ENCODE data around the gene NUDT8.

Gene NUDT8

DNA sequence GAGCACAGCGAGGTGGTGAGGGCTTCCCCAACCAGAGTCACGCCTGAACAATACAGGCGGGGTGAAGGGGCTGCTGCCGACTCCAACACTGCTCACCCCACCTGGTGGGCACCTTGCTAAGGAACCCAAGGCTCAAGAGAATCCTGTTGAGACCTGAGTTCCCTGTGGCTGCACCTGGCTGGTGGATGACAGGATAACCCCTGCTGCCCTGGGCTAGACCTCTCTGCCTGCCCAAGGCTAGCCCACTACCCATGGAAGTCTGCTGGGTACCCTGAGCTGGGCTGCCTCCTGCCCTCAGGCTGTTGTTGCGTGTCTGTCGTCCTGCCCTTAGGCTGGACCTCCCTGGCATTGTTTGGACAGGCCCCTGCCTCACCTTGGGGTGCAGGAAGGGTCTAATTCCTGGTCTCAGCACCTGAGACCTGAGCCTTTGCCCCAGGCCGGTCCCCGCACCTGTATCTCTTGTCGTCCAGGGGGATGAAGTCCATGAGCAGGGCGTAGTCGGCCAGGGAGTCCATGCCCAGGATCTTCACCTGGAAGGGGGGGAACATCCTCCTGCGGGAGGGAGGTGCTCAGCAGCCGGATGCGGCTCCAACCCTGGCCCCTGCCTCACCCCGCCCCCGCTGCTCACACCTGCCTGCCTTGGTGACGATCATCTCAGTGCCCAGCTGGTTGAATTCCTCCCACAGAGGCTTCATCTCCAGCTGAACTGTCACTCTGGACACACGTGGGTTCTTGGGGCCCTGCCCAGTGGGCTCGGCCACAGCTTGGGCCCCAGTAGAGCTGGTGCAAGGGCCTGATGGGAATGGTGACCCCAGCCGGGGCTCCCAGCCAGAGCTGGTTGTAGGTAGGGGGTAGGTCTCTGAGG is 4.9 kb upstream of the NUDT8 start:
- no peak overlapping the region for H3K4me3 ChIP-seq (ENCODE audit: control insufficient read depth, low read depth, low read length)
- DNase-seq (ENCODE audit: low read depth) = no peak
- TF ChIP-seq, protein P1, sequence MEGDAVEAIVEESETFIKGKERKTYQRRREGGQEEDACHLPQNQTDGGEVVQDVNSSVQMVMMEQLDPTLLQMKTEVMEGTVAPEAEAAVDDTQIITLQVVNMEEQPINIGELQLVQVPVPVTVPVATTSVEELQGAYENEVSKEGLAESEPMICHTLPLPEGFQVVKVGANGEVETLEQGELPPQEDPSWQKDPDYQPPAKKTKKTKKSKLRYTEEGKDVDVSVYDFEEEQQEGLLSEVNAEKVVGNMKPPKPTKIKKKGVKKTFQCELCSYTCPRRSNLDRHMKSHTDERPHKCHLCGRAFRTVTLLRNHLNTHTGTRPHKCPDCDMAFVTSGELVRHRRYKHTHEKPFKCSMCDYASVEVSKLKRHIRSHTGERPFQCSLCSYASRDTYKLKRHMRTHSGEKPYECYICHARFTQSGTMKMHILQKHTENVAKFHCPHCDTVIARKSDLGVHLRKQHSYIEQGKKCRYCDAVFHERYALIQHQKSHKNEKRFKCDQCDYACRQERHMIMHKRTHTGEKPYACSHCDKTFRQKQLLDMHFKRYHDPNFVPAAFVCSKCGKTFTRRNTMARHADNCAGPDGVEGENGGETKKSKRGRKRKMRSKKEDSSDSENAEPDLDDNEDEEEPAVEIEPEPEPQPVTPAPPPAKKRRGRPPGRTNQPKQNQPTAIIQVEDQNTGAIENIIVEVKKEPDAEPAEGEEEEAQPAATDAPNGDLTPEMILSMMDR (conservative IDR thresholded peaks at IDR 0.05; ENCODE audit: control insufficient read depth, insufficient read depth, low read depth, low read length) = no peak

DNA sequence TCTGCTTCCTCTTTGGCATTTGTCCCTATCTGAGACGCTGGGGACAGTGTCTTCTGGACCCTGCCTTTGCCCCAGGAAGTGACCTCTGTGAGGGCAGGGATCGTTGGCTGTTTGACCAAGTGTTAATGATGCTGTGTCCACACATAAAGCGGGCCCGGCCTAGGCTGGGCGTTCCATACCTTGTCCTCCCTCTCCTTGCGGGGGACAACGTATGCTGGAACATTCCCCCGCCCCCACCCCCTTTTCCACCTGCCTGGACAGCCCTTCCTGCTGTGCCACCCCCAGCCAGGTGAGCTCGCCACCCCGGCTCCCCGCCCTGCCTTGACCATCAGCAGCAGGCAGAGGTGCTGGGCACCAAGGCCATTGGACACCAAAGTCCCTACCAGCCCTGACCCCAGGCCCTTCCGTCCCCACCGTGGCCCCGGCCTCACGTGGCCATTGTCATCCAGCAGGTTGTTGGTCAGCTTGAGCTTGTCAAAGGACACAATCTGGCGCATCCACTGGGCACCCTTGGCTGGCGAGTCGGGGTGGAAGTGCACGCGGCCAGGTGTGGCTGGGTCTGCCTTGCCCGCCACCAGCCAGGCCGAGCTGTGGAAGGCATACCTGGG is 4.1 kb upstream of the NUDT8 start:
- DNase-seq (ENCODE audit: low read depth) = no peak
- TF ChIP-seq, protein P1 (conservative IDR thresholded peaks at IDR 0.05; ENCODE audit: control insufficient read depth, insufficient read depth, low read depth, low read length) = no peak
- H3K4me3 ChIP-seq (ENCODE audit: control insufficient read depth, low read depth, low read length) = no peak overlapping the region

DNA sequence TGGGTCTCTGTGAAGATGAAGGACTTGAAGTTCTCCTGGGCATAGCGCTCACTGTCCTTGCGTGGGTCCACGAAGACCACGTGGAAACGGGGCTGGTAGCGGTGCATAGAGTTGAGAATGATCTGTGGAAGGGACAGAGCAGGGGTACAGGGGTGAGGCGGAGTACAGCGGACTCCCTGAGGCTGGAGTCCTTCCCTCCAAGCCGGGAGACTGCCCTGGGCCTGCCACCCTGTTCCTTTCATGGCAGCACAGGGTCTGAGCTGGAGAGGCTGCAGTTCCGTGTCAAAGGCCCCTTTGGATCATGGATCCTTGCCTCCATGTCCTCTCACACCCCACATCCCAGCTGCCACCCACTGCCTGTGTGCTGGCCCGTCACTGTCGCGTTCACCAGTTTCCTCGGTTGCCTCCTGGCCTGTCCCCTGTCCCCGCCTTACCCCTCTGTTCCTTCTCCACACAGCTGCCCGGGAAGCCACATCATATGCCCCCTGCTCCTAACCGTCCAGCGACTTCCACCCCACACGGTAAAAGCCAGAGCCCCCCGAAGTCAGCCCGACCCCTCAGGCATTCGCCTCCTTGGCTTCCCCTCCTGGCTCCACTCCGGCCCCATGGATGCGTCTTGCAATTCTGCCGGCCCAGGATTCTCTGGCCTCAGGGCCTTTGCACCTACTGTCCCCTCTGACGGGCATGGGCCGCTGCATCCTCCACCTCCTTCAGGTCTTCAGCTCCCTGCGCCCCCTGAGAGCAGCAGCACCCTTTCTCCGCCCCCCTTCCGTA is 3.4 kb upstream of the NUDT8 start:
- no peak overlapping the region for H3K4me3 ChIP-seq (ENCODE audit: control insufficient read depth, low read depth, low read length)
- TF ChIP-seq, protein P1 (conservative IDR thresholded peaks at IDR 0.05; ENCODE audit: control insufficient read depth, insufficient read depth, low read depth, low read length) = no peak
- DNase-seq (ENCODE audit: low read depth) = no peak

DNA sequence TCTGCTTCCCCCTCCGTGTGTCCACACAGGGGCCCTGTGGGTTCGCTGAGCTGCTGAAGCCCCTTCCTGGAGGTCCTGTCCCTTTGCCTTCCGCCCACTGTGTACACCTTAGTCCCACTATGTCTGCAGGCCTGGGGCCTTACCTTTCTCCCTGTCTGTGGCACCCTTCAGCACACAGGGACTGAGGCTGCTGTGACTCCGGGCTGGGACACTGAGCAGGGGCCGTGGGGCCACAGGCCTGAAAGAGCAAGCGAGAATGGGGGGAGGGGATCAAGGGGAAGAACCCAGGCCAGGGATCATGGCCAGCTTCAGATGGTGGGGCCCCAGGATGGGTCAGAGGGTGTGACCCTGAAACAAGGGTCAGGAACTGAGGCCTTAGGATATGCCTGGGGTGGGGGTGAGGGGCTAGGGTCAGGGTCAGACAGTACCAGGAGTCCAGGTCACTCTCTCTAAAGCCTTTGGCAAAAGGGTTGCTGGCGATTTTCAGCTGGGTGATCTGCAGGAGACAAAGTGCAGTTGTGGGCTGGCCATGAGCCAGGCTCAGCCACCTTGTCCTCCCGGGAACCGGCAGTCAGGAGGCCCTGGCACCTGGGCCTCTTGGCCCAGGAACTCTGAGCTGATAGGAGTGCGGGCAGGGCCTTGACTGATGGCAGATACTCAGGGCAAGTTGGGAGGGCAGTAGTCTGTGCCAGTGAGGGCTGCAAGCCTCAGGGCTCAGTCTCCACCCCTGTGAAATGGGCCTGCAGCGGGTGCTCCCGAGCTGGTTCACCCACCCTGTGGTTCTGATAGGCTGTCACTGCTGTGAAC is 2.6 kb upstream of the NUDT8 start:
- DNase-seq (ENCODE audit: low read depth) = no peak
- TF ChIP-seq, protein P1 (conservative IDR thresholded peaks at IDR 0.05; ENCODE audit: control insufficient read depth, insufficient read depth, low read depth, low read length) = no peak

DNA sequence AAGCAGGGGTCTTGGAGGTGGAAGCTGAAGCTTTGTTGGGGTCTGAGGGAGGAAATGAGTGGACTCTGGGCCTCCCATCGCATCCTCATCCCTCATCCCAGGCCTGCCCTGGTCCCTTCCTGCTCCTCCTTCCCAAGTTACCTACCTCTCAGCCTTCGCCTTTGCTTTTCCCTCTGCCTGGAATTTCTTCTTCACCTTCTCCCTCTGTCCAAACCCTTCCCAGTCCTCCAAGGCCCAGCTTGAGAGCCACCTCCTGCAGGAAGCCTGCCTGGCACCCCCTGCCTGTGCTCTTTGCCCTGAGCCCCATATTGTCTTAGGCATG is 2.1 kb upstream of the NUDT8 start:
- DNase-seq (ENCODE audit: low read depth) = no peak
- no peak overlapping the region for H3K4me3 ChIP-seq (ENCODE audit: control insufficient read depth, low read depth, low read length)
- TF ChIP-seq, protein P1 (conservative IDR thresholded peaks at IDR 0.05; ENCODE audit: control insufficient read depth, insufficient read depth, low read depth, low read length) = no peak

More for the DNA sequence above, 2.6 kb upstream of the NUDT8 start:
- no peak overlapping the region for H3K4me3 ChIP-seq (ENCODE audit: control insufficient read depth, low read depth, low read length)

DNA sequence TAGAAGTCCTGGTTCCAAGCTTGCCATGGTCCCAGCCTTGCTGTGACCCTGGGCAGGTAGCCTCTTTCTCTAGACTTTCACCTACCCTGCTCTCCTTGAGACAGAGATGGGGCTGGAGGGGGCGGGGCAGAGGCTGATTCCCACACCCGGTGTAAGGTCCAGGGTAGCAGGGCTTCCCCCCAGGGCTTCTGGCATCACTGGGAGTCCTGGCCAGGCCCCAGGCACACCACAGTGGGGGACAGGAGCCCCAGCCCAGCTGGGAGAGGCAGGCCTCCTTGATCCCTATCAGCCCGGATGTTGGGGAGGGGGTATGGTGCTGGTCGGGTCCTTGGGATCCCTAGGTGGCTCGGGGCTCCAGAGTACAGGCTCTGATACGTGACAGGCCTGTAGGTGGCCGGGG is 1.7 kb upstream of the NUDT8 start:
- DNase-seq (ENCODE audit: low read depth) = no peak
- no peak overlapping the region for H3K4me3 ChIP-seq (ENCODE audit: control insufficient read depth, low read depth, low read length)
- TF ChIP-seq, protein P1 (conservative IDR thresholded peaks at IDR 0.05; ENCODE audit: control insufficient read depth, insufficient read depth, low read depth, low read length) = no peak

Data from fibroblast of mammary gland (primary cell).